NCI-H187 treated with DMSO at 0.1 percent for 48 hours (cell line): ENCODE data around the gene KLK2.

Source experiments
- DNase-seq: peaks from one replicate; lab custom pipeline; 2025; lab: John Stamatoyannopoulos, UW

The KLK2 gene

DNA sequence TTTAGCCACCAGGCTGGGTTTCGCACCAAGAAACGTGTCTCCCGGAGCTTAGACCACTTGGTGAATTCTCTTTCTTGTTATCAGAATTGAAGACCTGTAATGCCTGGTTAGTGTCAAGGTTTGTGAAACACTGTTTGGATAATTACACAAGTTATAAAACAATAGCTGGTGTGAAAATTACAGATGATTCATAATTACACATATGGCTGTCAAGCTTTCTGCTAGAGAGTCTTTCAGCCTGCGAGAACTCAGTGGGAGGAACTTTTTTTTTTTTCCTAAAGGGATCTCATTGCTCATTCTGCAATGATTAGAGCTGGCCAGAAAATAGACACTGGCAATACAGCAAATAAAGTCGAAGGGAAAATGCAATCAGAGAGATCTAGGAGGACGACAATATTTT lies 51.3 kb downstream of the KLK2 start:
- no peak for DNase-seq

DNA sequence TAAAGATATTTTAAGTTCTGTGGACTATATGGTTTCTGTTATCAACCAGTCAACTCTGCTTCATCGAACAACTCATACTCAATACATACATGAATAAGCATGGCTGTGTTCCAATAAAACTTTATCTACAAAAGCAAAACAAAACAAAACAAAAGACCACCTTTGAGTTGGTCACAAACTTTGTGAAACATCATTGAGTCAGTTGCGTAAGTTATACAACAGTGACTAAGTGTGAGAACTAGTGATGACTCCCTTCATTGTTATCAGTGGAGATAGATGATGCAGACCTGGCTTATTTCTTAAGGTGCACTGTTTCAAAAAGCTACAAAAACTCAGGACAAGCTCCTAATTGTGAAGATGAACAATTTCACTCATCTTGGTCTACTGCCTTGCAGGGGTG lies 52.5 kb downstream of the KLK2 start:
- DNase-seq = no peak

DNA sequence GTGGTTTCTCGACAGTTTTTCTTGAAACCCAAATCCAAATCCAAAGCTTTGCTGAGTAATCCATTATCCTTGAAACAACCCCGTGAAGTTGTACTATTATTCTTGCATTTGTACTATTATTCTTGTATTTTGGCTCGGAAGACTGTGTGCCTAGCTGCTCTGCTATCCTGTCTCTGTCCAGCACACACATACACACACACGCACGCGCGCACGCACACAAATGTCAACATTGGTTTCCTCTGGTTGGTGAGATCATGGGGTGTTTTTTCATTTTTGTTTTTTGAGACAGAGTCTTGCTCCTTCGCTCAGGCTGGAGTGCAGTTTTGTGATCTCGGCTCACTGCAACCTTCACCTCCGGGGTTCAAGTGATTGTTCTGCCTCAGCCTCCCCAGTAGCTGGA lies 52.9 kb downstream of the KLK2 start:
- no peak for DNase-seq

DNA sequence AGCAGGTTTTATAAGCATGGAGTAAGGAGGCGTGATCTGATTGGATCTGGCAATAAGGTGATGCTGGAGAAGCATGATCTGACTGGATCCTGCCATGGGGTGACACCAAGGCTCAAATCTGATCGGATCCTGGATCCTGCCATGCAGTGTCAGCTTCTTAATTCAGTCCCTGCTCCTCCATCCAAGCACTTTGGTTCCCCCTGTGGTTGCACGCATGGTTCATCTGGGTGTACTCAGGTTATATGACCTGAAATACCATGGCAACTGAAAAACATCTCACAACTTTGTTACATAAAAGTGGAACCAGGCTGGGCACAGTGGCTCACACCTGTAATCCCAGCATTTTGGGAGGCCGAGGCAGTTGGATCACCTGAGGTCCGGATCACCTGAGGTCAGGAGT lies 55.6 kb downstream of the KLK2 start:
- no peak for DNase-seq
